Measurements from ENCODE around the gene PPP1R18. TPM values are rescaled to one million over a fixed set of nuclear protein-coding genes. Genes with fewer than 3 reads are reported as not detected.
A peak's percentile ranks its signal among the peaks of the same experiment; 100 is the strongest.

The PPP1R18 gene
- total RNA-seq, 1 donor from 2014 or later = 78.5 TPM

- H3K4me3 ChIP-seq = peak overlapping the region; percentile 81
- H3K36me3 ChIP-seq = peaks cover 33% of the 10 kb centered on the region
- H3K9me3 ChIP-seq = no peaks in the 10 kb centered on the region
- DNase-seq (peak; percentile 91), ATAC-seq (peak; percentile 56 to 77)
- no peak for TF ChIP-seq CTCF (IDR thresholded peaks at IDR 0.05)
- peak overlapping the region; percentile 89 for H3K27ac ChIP-seq
- H3K4me1 ChIP-seq = peaks cover 53% of the 10 kb centered on the region
- no peaks in the 10 kb centered on the region for H3K27me3 ChIP-seq (ENCODE audit: low read depth)
- intact Hi-C loops (cut with DNase I) = no loop called here
Measured at GRCh38 chr6:30682143-30683117, 4.0 kb downstream of the PPP1R18 start.

GRCh38 chr6:30681766-30682142 lies 4.7 kb downstream of the PPP1R18 start:
- H3K27me3 ChIP-seq (ENCODE audit: low read depth) = no peaks in the 10 kb centered on the region
- TF ChIP-seq CTCF (IDR thresholded peaks at IDR 0.05) = no peak
- peaks cover 40% of the 10 kb centered on the region for H3K36me3 ChIP-seq
- peaks cover 53% of the 10 kb centered on the region for H3K4me1 ChIP-seq
- peak overlapping the region; percentile 81 for H3K4me3 ChIP-seq
- no peaks in the 10 kb centered on the region for H3K9me3 ChIP-seq
- intact Hi-C loops (cut with DNase I) = no loop called here
- ATAC-seq (no peak), DNase-seq (no peak)
- peak overlapping the region; percentile 89 for H3K27ac ChIP-seq

GRCh38 chr6:30679765-30680535 lies 6.5 kb downstream of the PPP1R18 start:
- H3K4me3 ChIP-seq = peak overlapping the region; percentile 81
- no peak for TF ChIP-seq CTCF (IDR thresholded peaks at IDR 0.05)
- H3K27me3 ChIP-seq (ENCODE audit: low read depth) = no peaks in the 10 kb centered on the region
- peak overlapping the region; percentile 19 for H3K27ac ChIP-seq
- no peak for ATAC-seq
- peaks cover 41% of the 10 kb centered on the region for H3K4me1 ChIP-seq
- DNase-seq = no peak
- peaks cover 51% of the 10 kb centered on the region for H3K36me3 ChIP-seq
- intact Hi-C loops (cut with DNase I) = loop anchor here (5.0 kb wide), 1 partner anchor 42 kb away; the partner anchor contains the start of gene TUBB
- no peaks in the 10 kb centered on the region for H3K9me3 ChIP-seq

GRCh38 chr6:30678964-30679726 lies 7.3 kb downstream of the PPP1R18 start:
- peak; percentile 97 for TF ChIP-seq CTCF (IDR thresholded peaks at IDR 0.05)
- DNase-seq (peak; percentile 91), ATAC-seq (peak; percentile 87)
- Histone ChIP-seq H3K27ac (peak overlapping the region; percentile 19), H3K4me1 (peaks cover 40% of the 10 kb centered on the region), H3K4me3 (peak overlapping the region; percentile 81), H3K27me3 (ENCODE audit: low read depth) (no peaks in the 10 kb centered on the region), H3K9me3 (no peaks in the 10 kb centered on the region), H3K36me3 (peaks cover 51% of the 10 kb centered on the region)
- intact Hi-C loops (cut with DNase I) = loop anchor here (5.0 kb wide), 1 partner anchor 43 kb away; the partner anchor contains the start of gene TUBB

Measured in lower lobe of right lung (tissue), 2 donors.